ENCODE results near the gene SHROOM3.

The SHROOM3 gene

DNA sequence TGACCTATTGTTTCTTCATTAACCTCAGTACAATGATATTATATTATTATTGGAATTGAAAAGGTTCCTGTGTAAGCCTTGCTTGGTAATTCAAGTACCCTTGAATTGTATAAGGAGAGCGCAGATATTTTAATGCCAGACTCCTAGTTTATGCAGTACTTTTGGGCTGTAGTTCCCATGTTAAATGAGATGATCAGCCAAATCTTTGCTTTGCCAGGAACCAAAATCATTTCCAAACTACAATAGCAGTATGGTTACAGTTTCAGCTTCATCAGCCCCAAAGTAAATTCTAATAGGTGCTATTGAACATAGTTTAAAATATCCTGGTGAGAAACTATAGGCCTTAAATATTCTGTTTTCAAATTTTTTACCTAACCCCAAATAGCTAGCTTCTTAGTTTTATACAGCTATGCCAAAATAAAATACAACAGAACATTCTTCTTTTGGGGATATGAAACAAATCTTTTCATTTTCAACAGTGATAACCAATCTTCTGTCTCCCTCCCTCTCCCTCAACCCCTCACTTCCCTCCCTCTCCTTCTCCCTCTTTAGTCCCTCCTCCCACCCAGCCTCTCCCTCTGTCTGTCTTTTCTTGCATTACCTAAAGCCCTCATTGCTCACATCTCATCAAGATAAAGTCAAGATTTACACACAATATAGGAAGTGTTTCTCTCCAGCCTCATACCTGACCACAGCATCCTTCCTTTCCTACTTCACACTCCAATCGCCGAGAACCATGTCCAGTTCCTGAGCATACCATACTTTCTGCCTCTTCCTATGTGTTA lies 190.1 kb downstream of the SHROOM3 start:
- DNase-seq (ENCODE audit: low spot score) = no peak

DNA sequence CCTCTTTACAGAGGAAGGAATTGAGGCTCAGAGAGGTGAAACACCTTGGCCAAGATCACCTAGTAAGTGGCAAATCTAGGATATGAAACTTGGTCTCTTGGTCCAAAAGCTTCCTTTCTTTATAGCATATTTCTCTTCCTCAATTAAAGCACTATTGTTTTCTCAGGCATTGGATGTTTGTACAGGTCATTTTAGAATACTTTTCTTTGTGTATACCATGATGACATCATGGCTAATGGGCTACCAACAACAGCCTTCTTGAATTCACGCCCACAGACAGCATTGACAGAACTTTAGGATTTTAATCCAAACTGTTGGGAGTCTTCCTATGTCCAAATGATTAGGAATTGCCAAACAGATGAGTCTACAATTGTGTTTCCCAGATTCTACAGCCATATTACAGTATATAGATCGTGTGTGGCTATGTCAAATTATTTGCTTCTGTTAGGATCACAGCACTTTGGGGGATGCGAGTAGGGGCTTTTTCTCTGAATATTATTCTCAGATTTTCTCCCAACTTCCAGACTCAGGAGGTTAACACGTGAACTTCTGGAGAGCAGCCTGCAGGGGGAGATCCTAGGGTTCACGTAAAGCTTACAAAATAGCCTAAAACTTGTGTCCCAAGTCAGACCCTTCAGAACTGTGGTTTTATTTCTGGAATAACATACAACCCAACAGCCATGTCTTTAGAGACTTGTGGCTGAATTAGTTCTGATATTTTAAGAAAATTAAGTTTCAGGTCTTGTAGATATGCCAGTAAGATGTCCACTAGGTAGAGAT lies 191.8 kb downstream of the SHROOM3 start:
- DNase-seq (ENCODE audit: low spot score) = no peak

DNA sequence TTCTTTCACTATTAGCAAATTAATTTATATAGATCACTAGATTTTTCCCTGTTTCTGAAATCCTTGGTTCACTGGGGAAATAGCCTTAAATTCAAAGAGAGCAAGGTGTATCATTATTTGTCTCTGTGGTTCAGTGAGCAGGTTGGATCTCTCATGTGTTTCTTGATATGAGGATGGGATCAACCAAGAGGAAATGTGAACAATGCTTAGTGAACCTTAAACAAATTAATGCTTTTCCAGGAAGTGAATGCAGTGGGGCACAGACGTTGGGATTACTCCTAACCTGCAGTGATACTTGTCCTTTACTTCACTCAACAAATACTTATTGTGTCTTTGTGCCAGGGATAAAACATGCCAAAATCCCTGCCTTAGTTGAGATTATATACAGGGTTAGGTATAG lies 193.2 kb downstream of the SHROOM3 start:
- no peak for DNase-seq (ENCODE audit: low spot score)

DNA sequence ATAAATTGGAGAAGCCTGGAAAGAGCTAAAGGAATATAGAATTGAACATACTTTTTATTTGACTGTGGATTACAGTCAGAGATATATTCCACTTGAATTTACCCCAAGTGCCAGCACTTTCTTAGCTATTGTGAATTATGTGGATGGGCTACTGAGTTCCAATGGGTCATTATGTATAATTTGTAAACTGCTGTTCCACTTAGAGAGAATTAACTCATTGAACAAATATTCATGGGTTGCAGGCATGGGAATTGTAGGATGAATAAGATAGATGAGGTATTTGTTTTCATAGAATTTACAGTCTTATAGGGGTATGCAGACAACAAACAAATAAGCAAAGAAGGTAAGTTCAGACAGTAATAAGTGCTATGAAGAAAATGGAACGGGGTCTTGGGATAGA lies 195.7 kb downstream of the SHROOM3 start:
- DNase-seq (ENCODE audit: low spot score) = peak; percentile 25

DNA sequence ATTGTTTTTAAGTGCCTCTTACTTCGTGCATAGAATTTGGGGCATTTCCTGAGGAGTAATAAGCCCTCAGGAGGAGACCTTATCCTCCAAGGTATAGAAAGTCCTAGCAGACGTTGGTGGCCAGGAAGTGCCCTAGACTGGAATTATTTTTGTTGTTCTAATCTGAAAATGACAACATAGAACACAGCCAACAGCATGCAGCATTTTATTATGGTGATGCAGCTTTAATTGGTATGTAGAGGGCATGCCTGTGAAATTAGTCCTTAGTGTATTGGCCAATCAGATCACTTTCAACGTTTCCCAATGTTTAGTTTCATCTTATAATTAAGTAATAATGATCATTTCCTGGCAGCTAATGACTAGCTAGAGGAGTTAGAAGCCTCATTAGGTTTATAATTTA lies 199.2 kb downstream of the SHROOM3 start:
- peak; percentile 78 for DNase-seq (ENCODE audit: low spot score)

DNA sequence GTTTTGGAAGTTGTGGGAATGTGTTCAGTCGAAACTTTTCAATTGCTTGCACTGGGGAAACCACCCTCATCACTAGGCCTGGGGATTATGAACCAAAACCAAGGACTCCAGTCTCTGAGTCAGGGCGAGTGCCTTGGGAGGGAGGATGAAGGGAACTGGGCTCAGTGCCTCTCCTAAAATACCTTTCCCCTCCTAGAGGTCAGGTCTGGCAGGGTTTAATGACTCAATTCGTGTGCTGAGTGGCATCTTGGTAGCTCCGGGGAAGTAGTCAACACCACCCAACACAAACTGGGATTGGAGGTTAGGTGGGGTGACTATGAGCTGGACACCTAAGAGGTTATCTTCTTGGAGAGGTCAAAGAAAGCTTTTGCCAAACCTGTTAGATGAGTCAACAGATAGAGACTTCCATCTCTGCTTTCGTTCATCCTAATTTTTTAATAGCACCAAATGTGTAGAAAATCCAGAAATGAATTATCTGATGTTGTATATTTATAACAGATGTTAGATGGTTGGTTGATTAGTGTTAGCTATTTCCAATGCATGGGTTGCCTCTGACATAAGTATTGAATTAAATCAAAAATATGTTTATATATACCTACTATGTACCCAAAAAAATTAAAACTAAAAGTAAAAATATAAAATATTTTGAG lies 202.8 kb downstream of the SHROOM3 start:
- DNase-seq (ENCODE audit: low spot score) = peak; percentile 49

DNA sequence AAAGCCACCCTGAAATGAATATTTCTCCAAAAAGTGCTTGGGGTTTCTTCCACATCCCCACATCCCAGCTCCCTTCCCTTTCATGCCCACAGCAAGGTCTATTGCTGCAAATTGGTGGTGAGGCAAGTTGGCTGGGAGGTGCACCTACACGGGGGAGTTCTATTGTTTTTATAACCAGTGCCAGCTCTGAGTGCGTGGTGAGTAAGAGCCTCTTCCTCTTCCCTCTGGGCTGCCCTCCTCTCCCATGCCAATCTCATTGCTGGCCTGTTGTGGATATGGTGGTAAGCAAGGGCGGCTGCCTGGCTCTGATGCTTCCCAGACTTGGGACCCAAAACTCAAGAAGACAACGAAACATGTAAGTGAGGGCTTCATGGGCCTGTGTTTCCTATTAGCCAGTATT lies 204.3 kb downstream of the SHROOM3 start:
- no peak for DNase-seq (ENCODE audit: low spot score)

DNA sequence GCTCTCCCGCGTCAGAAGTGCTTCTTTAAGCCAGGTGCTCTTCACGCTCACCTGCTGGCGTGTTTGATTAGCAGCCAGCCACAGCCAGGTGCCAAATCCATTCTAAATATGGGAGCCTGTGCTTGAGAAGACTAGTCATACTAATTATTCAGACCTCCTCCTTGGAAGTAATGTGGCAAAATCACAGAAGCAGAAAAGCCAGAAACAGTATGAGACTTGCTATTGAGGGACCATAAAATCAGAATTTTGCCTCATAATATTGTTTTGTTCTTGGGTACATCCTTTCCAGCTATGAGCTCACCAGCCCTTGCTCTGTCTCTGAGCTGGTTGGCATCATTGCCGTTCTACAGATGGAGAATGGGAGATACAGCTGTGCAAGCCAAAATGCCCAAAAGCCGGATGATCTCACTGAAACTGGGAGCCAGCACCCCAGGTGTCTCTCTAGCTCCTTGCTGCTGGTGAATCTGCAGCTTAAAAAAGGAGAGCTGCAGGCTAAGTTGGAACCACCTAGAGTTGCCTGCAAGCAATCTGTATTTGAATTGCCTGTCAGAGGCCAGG lies 205.4 kb downstream of the SHROOM3 start:
- DNase-seq (ENCODE audit: low spot score) = no peak

DNA sequence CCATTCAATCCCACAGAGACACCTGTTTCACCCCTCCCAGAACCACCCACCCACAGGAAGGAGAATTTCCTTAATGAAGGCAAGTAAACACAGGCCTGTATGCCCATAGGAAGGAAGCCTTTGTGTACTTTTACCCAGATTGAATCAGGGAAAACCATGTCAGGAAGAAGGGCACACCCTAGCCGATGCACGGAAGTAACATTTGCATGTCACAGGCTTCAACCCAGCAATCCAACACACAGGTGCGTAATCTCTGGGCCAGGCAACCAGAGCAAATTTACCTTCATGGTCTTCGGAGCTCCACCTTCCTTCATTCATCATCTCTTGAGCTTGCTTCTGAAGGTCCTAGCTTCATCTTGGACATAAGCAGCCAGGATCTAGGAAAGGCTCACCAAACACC lies 206.3 kb downstream of the SHROOM3 start:
- no peak for DNase-seq (ENCODE audit: low spot score)

DNA sequence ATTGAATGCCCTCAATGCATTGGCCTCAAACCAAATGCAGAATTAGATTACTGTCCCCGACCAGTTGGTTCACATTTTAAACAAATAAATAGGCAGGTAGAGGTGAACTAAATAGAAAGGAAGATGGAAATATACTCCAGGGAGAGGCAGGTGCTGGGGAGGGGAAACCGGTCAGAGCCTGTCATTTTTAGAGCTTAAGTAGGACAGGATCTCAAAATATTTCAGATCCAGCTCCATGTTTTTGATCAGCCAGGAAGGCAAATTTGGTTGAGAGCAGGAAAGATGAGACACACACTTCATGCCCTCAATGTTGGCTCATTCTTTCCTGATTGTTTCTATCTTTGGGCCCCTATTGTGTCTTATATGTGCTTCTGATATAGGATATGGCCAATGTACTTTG lies 206.7 kb downstream of the SHROOM3 start:
- DNase-seq (ENCODE audit: low spot score) = no peak

DNA sequence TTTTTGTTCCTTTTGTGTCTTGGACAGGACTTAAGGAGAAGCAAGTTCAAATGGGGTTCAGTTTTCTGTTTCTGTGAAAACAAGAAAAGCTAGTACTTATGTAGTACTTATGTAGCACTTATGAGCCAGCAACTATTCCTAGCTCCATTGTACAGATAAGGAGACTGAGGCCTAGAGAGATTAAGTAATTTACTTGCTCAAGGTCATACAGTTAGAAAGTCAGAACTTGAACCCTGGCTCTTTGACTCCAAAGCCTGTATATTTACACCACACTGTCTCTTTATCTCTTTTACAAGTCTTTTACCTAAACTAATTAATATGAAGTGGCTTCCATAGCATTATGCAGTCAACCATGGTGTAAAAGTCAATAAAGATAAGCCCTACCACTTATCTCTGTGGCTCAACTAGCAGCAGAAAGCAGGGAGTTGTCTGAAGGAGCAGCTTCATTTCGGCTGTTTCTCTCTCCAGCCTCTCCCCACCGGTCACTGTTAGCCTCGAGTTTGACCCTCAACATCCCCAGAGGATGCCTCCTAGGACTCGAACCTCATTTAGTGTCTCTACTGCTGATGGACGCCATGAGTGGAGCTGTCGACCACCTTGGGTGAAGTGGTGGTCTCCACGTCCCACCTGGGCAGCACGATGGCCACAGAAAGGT lies 209.9 kb downstream of the SHROOM3 start:
- DNase-seq (ENCODE audit: low spot score) = no peak

DNA sequence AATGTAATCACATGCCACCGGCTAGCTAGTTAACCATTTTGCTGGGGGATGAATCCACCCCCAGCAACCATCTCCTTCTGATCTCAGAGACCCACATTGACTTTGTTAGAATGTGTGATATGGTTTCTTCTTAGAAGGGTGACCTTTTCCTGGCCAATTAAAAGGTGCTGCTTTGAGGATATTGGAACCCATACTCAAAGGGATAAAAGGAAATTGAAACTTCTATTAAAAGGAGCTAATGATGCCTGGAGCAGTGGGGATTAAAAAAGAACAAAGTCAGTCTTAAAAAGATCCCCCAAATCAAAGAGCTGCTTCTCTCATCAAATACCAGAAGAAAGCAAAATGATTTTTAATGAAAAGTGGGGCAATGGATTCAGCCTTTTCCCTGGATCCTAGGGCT lies 214.1 kb downstream of the SHROOM3 start:
- no peak for DNase-seq (ENCODE audit: low spot score)

DNA sequence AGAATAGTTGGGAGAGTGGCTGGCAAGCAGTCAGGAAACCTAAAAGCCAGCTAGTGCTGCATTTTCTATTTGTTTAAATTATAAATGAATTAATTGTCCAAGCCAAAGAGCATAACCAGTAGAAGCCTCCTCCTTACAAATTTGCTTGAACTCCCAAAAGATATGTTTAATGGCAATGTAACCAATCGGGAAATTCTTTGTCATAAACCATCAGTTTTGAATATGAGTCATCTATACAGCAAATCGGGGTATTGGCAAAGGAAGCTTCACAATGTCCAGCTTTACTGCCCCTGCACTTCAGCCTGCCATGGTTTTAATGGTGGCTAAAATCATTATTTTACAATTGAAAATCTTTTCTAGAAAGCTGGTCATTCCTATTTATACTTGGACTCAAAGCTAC lies 216.6 kb downstream of the SHROOM3 start:
- no peak for DNase-seq (ENCODE audit: low spot score)

DNA sequence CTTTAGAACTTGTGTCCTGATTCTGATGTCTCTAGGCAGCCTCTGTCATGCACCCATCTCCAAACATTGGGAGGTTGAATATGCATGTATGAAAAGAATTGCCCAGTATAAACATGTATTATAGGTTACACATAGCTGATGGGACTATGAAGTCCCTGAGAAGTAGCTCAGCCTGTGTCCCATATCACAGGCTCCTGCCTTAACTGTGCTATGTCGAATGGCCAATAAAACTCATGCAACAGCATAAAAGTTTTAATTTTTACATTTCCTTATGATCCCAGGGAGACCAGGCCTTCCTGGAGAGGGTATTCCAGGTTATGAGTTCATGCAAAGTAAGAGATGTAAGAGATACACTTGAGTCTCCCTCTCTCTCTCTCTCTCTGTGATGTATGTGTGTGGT lies 217.4 kb downstream of the SHROOM3 start:
- DNase-seq (ENCODE audit: low spot score) = no peak

DNA sequence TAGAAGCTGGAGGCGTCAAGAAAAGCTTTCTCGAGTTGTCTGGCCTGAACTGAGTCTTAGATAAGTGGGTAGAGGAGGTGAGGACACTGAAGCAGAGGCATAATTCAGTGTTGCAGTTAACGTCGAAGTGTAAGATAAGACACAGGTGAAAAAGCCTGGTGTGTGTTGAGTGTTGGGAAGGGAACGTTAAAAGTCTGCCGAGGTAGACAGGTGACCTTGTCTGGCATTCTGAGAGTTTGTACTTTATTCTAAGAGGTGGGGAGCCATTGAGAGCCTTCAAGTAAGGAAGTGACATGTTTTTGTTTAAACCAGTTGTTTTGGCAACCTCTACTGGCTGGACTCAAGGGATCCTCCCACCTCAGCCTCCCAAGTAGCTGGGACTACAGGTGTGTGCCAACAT lies 219.1 kb downstream of the SHROOM3 start:
- DNase-seq (ENCODE audit: low spot score) = no peak

DNA sequence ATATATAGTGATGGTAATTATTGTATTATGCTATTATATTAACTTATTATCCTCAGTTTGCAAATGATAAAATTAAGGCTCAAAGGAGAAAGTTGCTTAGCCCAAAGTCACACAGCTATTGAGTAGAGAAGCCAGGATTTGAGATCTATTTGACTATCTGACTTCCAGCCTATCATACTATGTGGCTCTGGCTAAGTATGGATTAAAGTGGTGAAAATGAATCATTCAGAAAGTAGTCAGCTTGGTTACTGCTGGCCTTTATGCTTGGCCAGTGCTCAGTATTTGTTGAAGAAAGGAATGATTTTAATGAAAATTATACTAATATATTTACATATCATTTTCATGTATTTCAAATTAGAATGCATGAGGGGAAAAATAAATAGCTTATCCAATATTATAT lies 219.8 kb downstream of the SHROOM3 start:
- DNase-seq (ENCODE audit: low spot score) = peak; percentile 48

DNA sequence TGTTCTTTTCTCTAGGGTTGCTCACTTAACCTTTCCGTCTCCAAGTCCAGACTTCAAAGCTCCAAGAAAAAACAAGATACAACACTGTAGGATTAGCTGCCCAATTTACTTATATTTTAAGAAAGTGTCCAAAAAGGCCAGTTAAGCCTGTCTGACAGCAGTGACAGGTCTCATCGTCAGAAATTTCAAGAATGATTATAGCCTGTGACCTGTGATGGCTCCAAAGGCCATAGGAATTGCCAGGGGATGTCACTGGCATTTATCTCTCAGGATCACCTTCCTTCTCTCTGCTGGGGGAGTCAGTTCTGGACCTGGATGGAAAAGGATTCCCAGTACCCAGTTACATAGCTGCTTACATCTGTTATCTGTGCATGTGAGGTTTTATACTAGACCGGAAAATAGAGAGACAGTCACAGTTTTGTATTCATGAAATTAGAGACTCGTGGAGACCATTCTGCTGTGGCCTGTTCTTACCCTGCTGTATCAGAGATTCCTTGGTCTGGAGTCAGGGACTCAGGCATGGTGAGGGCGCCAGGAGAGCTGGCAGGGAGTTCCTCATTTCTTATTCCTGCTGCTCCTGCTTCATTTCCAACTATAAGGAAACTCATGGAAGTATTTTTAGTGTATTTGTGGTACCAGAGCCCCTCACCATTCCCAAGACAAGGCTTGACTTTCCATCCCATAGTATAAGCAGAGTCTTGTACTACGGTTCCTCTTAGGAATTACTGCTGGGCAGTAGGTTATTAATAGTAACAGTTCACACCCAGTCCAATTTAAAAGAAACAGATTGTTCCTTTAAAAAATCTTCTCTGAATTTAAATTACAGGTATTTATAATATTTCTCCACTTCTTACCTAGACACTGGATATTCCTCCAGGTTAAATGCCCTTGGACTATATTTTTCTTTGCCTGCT lies 220.8 kb downstream of the SHROOM3 start:
- no peak for DNase-seq (ENCODE audit: low spot score)

DNA sequence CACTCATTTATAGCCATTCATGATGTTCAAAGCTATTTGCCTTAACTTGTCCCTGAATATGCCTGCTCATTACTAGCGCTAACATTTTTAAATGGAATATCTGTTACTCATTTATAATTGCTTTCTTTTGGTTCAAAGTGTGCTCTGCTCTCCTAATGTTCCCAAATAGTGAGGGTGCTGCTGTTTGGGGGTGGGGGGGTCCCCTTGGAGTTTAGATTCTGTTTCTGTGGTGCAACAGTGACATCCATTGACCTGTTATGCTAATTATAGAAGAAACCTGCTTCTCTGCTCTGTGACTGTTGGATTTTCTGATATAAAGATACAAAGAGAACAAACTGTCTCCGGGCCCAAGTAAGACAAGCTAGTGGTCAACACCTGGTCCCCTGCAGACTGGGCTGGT lies 222.4 kb downstream of the SHROOM3 start:
- DNase-seq (ENCODE audit: low spot score) = no peak

DNA sequence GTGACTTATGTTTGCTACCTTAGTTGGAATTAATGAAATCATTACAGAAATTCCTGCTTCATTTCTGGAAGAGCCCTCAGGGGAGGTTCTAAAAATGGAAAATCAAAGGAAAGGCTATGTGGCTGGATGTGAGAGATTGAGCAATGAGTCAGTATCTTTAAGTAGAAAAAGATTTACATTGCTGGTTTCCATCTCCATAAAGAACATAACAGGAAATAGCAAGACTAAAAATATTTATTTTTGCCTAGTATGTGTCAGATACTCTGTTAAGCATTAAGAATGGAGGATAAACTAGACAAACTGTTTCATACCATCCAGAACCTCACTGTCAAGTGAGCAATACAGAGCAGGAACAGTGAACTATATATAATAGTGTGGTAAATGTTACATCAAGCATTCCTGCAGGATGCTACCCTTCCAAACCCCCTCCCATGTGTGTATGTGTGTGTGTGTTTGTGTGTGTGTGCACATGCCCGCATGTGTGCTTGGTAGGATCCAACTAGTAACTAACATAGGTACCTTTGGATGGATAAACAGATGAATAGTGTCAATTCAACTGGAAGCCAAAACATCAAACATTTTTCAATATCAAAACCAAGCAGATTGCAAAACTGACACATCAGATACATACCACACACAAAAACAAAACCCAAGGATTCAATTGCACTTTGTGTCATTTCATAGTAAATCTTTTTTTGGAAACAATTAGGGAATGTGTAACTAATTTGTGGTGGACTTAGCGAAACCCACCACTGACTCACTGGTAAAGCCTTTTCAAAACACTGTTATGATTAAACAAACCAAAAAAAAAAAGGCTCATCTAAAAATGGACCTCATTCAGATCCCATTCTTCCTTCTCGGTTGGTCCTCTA lies 223.4 kb downstream of the SHROOM3 start:
- DNase-seq (ENCODE audit: low spot score) = peak; percentile 77

DNA sequence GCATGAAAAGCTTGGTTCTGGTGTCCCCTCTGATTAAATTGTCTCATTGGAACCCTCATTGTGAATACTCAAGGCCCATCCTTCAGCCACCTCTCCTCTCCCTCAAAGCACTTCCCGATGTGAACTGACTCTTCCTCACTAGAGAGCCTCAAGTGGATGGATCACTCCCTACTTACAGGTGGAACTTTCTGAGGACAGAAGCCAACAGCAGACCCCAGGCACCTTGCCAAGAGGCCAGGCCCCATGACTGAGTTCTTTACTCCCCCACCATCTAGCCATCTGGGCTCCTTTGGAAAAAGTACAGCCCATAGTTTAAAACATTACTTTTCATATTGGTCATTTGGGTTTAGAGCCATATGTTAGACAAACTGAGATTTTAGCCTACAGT lies 224.1 kb downstream of the SHROOM3 start:
- DNase-seq (ENCODE audit: low spot score) = no peak
